MCF 10A (cell line): ENCODE measurements around the gene CCR7. TPM values are rescaled to one million over a fixed set of nuclear protein-coding genes. Genes with fewer than 3 reads are reported as not detected.
A peak's percentile ranks its signal among the peaks of the same experiment; 100 is the strongest.

ENCODE experiments used
- BruUV-seq: library from RNA; stranded (reverse); fragments of 400-500 nt; replicated peaks from 2 replicates; lab custom pipeline; 2021; lab: Mats Ljungman, UMichigan
- CTCF ChIA-PET: fragments of 300-600 bp; sonication (Branson Sonifier 250); formaldehyde crosslinking; extraction: SDS; loops from one replicate; lab custom pipeline; 2021; ENCODE audit warnings: antibody characterized with exemption, inconsistent platforms; lab: Yijun Ruan, JAX
- POLR2A ChIA-PET: fragments of 300-600, 350-650 bp; sonication (Branson Sonifier 250); formaldehyde crosslinking; extraction: SDS; loops from one replicate; lab custom pipeline; 2020; ENCODE audit warnings: antibody characterized with exemption, inconsistent platforms; lab: Yijun Ruan, JAX
- DNase-seq: peaks from one replicate; pipeline ENCODE4 v3.0.0-alpha.2; 2018; ENCODE audit not compliant: unreplicated experiment
- H3K27ac Mint-ChIP-seq: one replicate; pipeline ENCODE4 v1.8.0; 2022; ENCODE audit warnings: mild to moderate bottlenecking, low read depth, mixed read lengths; ENCODE audit not compliant: unreplicated experiment
- H3K27me3 Mint-ChIP-seq: one replicate; pipeline ENCODE4 v1.8.0; 2022; ENCODE audit warnings: mixed read lengths; ENCODE audit not compliant: insufficient read depth, unreplicated experiment
- H3K36me3 Mint-ChIP-seq: one replicate; pipeline ENCODE4 v1.8.0; 2022; ENCODE audit warnings: mild to moderate bottlenecking, moderate library complexity, mixed read lengths; ENCODE audit not compliant: insufficient read depth, unreplicated experiment
- H3K4me1 Mint-ChIP-seq: one replicate; pipeline ENCODE4 v1.8.0; 2022; ENCODE audit warnings: mixed read lengths; ENCODE audit not compliant: insufficient read depth, unreplicated experiment
- H3K4me3 Mint-ChIP-seq: one replicate; pipeline ENCODE4 v1.8.0; 2022; ENCODE audit warnings: mild to moderate bottlenecking, moderate library complexity, mixed read lengths; ENCODE audit not compliant: unreplicated experiment
- H3K9me3 Mint-ChIP-seq: one replicate; pipeline ENCODE4 v1.8.0; 2022; ENCODE audit warnings: mixed read lengths; ENCODE audit not compliant: unreplicated experiment
- CTCF ChIP-seq: fragments of 200-600 bp; IDR thresholded peaks from one replicate; pipeline ENCODE4 v1.8.0; 2022; ENCODE audit warnings: antibody characterized with exemption, mild to moderate bottlenecking; ENCODE audit not compliant: unreplicated experiment
- intact Hi-C: fragments of 100-400 bp; cut with micrococcal nuclease; formaldehyde crosslinking; loops from 2 replicates; pipeline ENCODE4 v1.14.1; 2022
- total RNA-seq: library from RNA; stranded (reverse); gene quantifications from 2 replicates; pipeline ENCODE4 v1.2.3, GENCODE V29; 2022

CCR7 gene
- total RNA-seq, 1 experiment from 2014 or later: not detected

- TF ChIP-seq CTCF: no peak
- intact Hi-C loops: no loop called here
- Mint-ChIP-seq H3K4me3 (no peak overlapping the region), H3K36me3 (peaks cover 6% of the 10 kb centered on the region), H3K4me1 (no peaks in the 10 kb centered on the region), H3K27ac (no peak overlapping the region), H3K9me3 (no peaks in the 10 kb centered on the region), H3K27me3 (peaks cover 68% of the 10 kb centered on the region)
- CTCF ChIA-PET: no interaction called here
- no TSS peak for BruUV-seq
- peak; percentile 25 for DNase-seq
- POLR2A ChIA-PET: interaction anchor here (0.6 kb wide), 1 partner anchor 34 kb away, joined by 3 read pairs; no protein-coding TSS in a partner anchor
Measured at GRCh38 chr17:40612599-40613244, 47.5 kb upstream of the CCR7 start.

GRCh38 chr17:40611840-40612474 is 46.7 kb upstream of the CCR7 start:
- BruUV-seq: no TSS peak
- CTCF ChIA-PET: interaction anchor here (0.7 kb wide), 1 partner anchor 114 kb away, joined by 3 read pairs; no protein-coding TSS in a partner anchor
- no peak overlapping the region for H3K4me3 Mint-ChIP-seq
- no peak for TF ChIP-seq CTCF
- intact Hi-C loops: no loop called here
- DNase-seq: no peak
- no peaks in the 10 kb centered on the region for H3K9me3 Mint-ChIP-seq
- POLR2A ChIA-PET: no interaction called here
- no peak overlapping the region for H3K27ac Mint-ChIP-seq
- H3K27me3 Mint-ChIP-seq: peaks cover 63% of the 10 kb centered on the region
- H3K36me3 Mint-ChIP-seq: peaks cover 6% of the 10 kb centered on the region
- H3K4me1 Mint-ChIP-seq: no peaks in the 10 kb centered on the region

GRCh38 chr17:40610359-40610758 is 45.1 kb upstream of the CCR7 start:
- intact Hi-C loops: no loop called here
- Mint-ChIP-seq H3K27ac (no peak overlapping the region), H3K9me3 (no peaks in the 10 kb centered on the region), H3K4me3 (no peak overlapping the region), H3K27me3 (peaks cover 47% of the 10 kb centered on the region), H3K4me1 (no peaks in the 10 kb centered on the region), H3K36me3 (no peaks in the 10 kb centered on the region)
- no TSS peak for BruUV-seq
- CTCF ChIA-PET: interaction anchor here (0.8 to 2.4 kb wide), 3 partner anchors 9 to 342 kb away, joined by 4 to 14 read pairs (median 4); no protein-coding TSS in a partner anchor
- TF ChIP-seq CTCF: no peak
- DNase-seq: no peak
- POLR2A ChIA-PET: no interaction called here

- no peaks in the 10 kb centered on the region for H3K4me1 Mint-ChIP-seq
- intact Hi-C loops: no loop called here
- ChIA-PET CTCF (interaction anchor here (1.2 kb wide), 1 partner anchor 13 kb away, joined by 4 read pairs; no protein-coding TSS in a partner anchor), POLR2A (interaction anchor here (0.7 kb wide), 1 partner anchor 11 kb away, joined by 3 read pairs; no protein-coding TSS in a partner anchor)
- H3K27me3 Mint-ChIP-seq: peaks cover 40% of the 10 kb centered on the region
- no TSS peak for BruUV-seq
- no peaks in the 10 kb centered on the region for H3K9me3 Mint-ChIP-seq
- H3K27ac Mint-ChIP-seq: no peak overlapping the region
- no peak overlapping the region for H3K4me3 Mint-ChIP-seq
- no peaks in the 10 kb centered on the region for H3K36me3 Mint-ChIP-seq
- TF ChIP-seq CTCF: no peak
- no peak for DNase-seq
Measured at GRCh38 chr17:40608061-40608581, 42.8 kb upstream of the CCR7 start.
